ENCODE data around the gene MYBL2. TPM values are rescaled to one million over a fixed set of nuclear protein-coding genes. Genes with fewer than 3 reads are reported as not detected.

Gene MYBL2
- polyA plus RNA-seq, 3 donors, result 0.08 to 0.10 TPM; not detected in 1

GRCh38 chr20:43737925-43738324 lies 71.0 kb downstream of the MYBL2 start:
- intact Hi-C loops (cut with micrococcal nuclease), result no loop called here
- no peak for TF ChIP-seq CTCF (IDR thresholded peaks at IDR 0.05)
- no peak overlapping the region for H2AFZ ChIP-seq (ENCODE audit: insufficient read depth, low read depth, low read length, poor library complexity, severe bottlenecking)
- 94% methylated on average over 6 of the region's 7 CpGs for WGBS (ENCODE audit: insufficient coverage)
- H3K9me3 Mint-ChIP-seq, result peaks cover 0 to 2% (median 0%) of the 10 kb centered on the region in 7 donors
- no peaks in the 10 kb centered on the region for H3K9me3 ChIP-seq (replicated peaks in 1 of 2; ENCODE audit: control insufficient read depth in 1 of 2, insufficient read depth in 1 of 2, low read length in 2 of 2)
- H3K4me1 Mint-ChIP-seq, result peaks cover 18% of the 10 kb centered on the region
- no peak overlapping the region for H3K9ac ChIP-seq (ENCODE audit: insufficient read depth, low read length, poor library complexity, severe bottlenecking)
- H3K4me3 Mint-ChIP-seq, result no peak overlapping the region
- no peaks in the 10 kb centered on the region for H3K36me3 ChIP-seq (replicated peaks in 1 of 2; ENCODE audit: control insufficient read depth in 1 of 2, insufficient read depth in 2 of 2, low read length in 2 of 2)
- H3K79me2 ChIP-seq (ENCODE audit: insufficient read depth, low read length), result no peaks in the 10 kb centered on the region
- H3K4me2 ChIP-seq (replicated peaks; ENCODE audit: extremely low read depth, low read length, poor library complexity, severe bottlenecking), result no peak overlapping the region
- no peak for DNase-seq
- H3K27me3 ChIP-seq (ENCODE audit: control insufficient read depth in 2 of 2, insufficient read depth in 2 of 2, low read length in 2 of 2), result no peaks in the 10 kb centered on the region
- H3K27me3 Mint-ChIP-seq (ENCODE audit: low read depth in 3 of 3), result peaks cover 11 to 21% (median 17%) of the 10 kb centered on the region in 3 donors
- H4K20me1 ChIP-seq (ENCODE audit: insufficient read depth, low read length), result no peaks in the 10 kb centered on the region
- H3K27ac ChIP-seq (ENCODE audit: low read depth in 1 of 2, low read length in 2 of 2), result no peak overlapping the region
- peak overlapping the region in 1 of 7 donors; percentile 12 for H3K27ac Mint-ChIP-seq
- H3K36me3 Mint-ChIP-seq, result no peaks in the 10 kb centered on the region
- peaks cover 7 to 13% of the 10 kb centered on the region in 2 donors for H3K4me1 ChIP-seq (ENCODE audit: control insufficient read depth in 1 of 2, insufficient read depth in 2 of 2, low read length in 2 of 2)
- H3K4me3 ChIP-seq (replicated peaks in 1 of 3; ENCODE audit: low read depth in 2 of 3, low read length in 3 of 3), result no peak overlapping the region

- H3K9me3 Mint-ChIP-seq, result peaks cover 0 to 2% (median 0%) of the 10 kb centered on the region in 7 donors
- H3K36me3 Mint-ChIP-seq, result no peaks in the 10 kb centered on the region
These were observed 72.3 kb downstream of the MYBL2 start for GRCh38 chr20:43739148-43739749.

More at GRCh38 chr20:43739148-43739749, 72.3 kb downstream of the MYBL2 start:
- no peak overlapping the region for H3K4me2 ChIP-seq (replicated peaks; ENCODE audit: extremely low read depth, low read length, poor library complexity, severe bottlenecking)
- H3K4me1 ChIP-seq (ENCODE audit: control insufficient read depth in 1 of 2, insufficient read depth in 2 of 2, low read length in 2 of 2), result peaks cover 11 to 19% of the 10 kb centered on the region in 2 donors
- no peak overlapping the region for H3K4me3 ChIP-seq (replicated peaks in 1 of 3; ENCODE audit: low read depth in 2 of 3, low read length in 3 of 3)
- H2AFZ ChIP-seq (ENCODE audit: insufficient read depth, low read depth, low read length, poor library complexity, severe bottlenecking), result no peak overlapping the region
- no peaks in the 10 kb centered on the region for H4K20me1 ChIP-seq (ENCODE audit: insufficient read depth, low read length)
- no peak for TF ChIP-seq CTCF (IDR thresholded peaks at IDR 0.05)
- intact Hi-C loops (cut with micrococcal nuclease), result no loop called here
- Mint-ChIP-seq H3K4me3 (no peak overlapping the region), H3K4me1 (peaks cover 22% of the 10 kb centered on the region), H3K27ac (no peak overlapping the region), H3K27me3 (ENCODE audit: low read depth in 3 of 3) (peaks cover 14 to 23% (median 21%) of the 10 kb centered on the region in 3 donors)
- peaks cover 0 to 2% of the 10 kb centered on the region in 2 donors for H3K27me3 ChIP-seq (ENCODE audit: control insufficient read depth in 2 of 2, insufficient read depth in 2 of 2, low read length in 2 of 2)
- no peak overlapping the region for H3K9ac ChIP-seq (ENCODE audit: insufficient read depth, low read length, poor library complexity, severe bottlenecking)
- WGBS (ENCODE audit: insufficient coverage), result 98% methylated on average over 6 of the region's 9 CpGs
- DNase-seq, result no peak
- H3K79me2 ChIP-seq (ENCODE audit: insufficient read depth, low read length), result no peaks in the 10 kb centered on the region
- no peak overlapping the region for H3K27ac ChIP-seq (ENCODE audit: low read depth in 1 of 2, low read length in 2 of 2)
- H3K9me3 ChIP-seq (replicated peaks in 1 of 2; ENCODE audit: control insufficient read depth in 1 of 2, insufficient read depth in 1 of 2, low read length in 2 of 2), result no peaks in the 10 kb centered on the region
- H3K36me3 ChIP-seq (replicated peaks in 1 of 2; ENCODE audit: control insufficient read depth in 1 of 2, insufficient read depth in 2 of 2, low read length in 2 of 2), result no peaks in the 10 kb centered on the region

Measured in CD14-positive monocyte (primary cell).